Transverse colon (tissue), 4 donors: ENCODE data around the gene SSTR5. TPM values are rescaled to one million over a fixed set of nuclear protein-coding genes. Genes with fewer than 3 reads are reported as not detected.

Source experiments
- DNase-seq: peaks from one replicate; pipeline ENCODE4 v3.0.0-alpha.2; 2019
- H3K27ac ChIP-seq, 4 donors: fragments of 200-600 bp; sonication (generic); 2 replicates each; pipeline ENCODE4 v1.5.1; 2016 to 2018; ENCODE audit warnings: inconsistent platforms in 4 of 4
- H3K27me3 ChIP-seq: fragments of 200-600 bp; sonication (generic); 2 replicates; pipeline ENCODE4 v1.5.1; 2017; ENCODE audit warnings: inconsistent platforms
- H3K36me3 ChIP-seq, 4 donors: fragments of 200-600 bp; sonication (generic); 2 replicates each; pipeline ENCODE4 v1.5.1; 2017 to 2019; ENCODE audit warnings: inconsistent platforms in 4 of 4
- H3K4me1 ChIP-seq, 4 donors: fragments of 200-600 bp; sonication (generic); 2 replicates each; pipeline ENCODE4 v1.5.1; 2017 to 2020; ENCODE audit warnings: inconsistent platforms in 4 of 4
- H3K4me3 ChIP-seq, 4 donors: fragments of 200-600 bp; sonication (generic); 1 replicate in 1 of 4; 2 replicates in 3 of 4; pipeline versions ENCODE4 v1.5.1 to v1.6.1; 2017 to 2019; ENCODE audit warnings: inconsistent platforms in 4 of 4
- H3K9me3 ChIP-seq, 2 donors: fragments of 200-600 bp; sonication (generic); 2 replicates each; pipeline ENCODE4 v1.5.1; 2017 to 2019; ENCODE audit warnings: inconsistent platforms in 2 of 2
- EP300 ChIP-seq: sonication (generic); formaldehyde crosslinking; IDR thresholded peaks from one replicate; pipeline ENCODE4 v1.6.1; 2017; ENCODE audit warnings: antibody characterized with exemption, low read depth
- POLR2A ChIP-seq: fragments of 450-650 bp; IDR thresholded peaks from one replicate; pipeline ENCODE4 v1.6.1; 2016; ENCODE audit warnings: antibody characterized with exemption, mild to moderate bottlenecking, moderate library complexity
- POLR2AphosphoS5 ChIP-seq, 3 donors: sonication (generic); formaldehyde crosslinking; IDR thresholded peaks; one replicate each; pipeline ENCODE4 v1.6.1; 2016; ENCODE audit warnings: antibody characterized with exemption in 3 of 3
- WGBS, 2 donors: methylation state at CpG; one replicate each; pipeline ENCODE4 v1.1.5; 2018; ENCODE audit warnings: low coverage in 1 of 2; 5-methylcytosine and 5-hydroxymethylcytosine counted together
- in situ Hi-C, 4 donors: fragments of 200-750 bp; cut with MboI; loops; one replicate each; pipeline versions ENCODE4 v1.15.0 to v1.15.1; 2017; ENCODE audit warnings: low sequenced_read_pairs in 3 of 4, low pct_ligation_motif_present in 1 of 4, low pct_unique_long_range_greater_than_20kb in 1 of 4
- intact Hi-C: fragments of 100-400 bp; cut with DNase I; formaldehyde crosslinking; loops from one replicate; pipeline ENCODE4 v1.15.1; 2023; ENCODE audit warnings: low total_unique reads
- total RNA-seq, 4 donors: library from RNA; depleted of rRNA; stranded (reverse); fragments of >200 nt; gene quantifications; one replicate each; pipeline ENCODE4 v1.1.0, GENCODE V29; 2016
- TF ChIP-seq, protein P1 (sequence below), 5 experiments: fragments of 200-600 bp in 3 of 5; fragments of 450-650 bp in 2 of 5; sonication (generic) in 3 of 5; IDR thresholded peaks; 1 replicate in 2 of 5; 2 replicates in 3 of 5; pipeline ENCODE4 v1.5.1; 2016 to 2017; ENCODE audit warnings: antibody characterized with exemption in 5 of 5, inconsistent platforms in 3 of 5, mild to moderate bottlenecking in 2 of 5, moderate library complexity in 1 of 5

SSTR5 gene
- total RNA-seq, 4 donors from 2014 or later: not detected

- Histone ChIP-seq H3K4me1 (peaks cover 2 to 12% (median 7%) of the 10 kb centered on the region in 4 donors), H3K27ac (no peak overlapping the region), H3K27me3 (peaks cover 57% of the 10 kb centered on the region), H3K9me3 (no peaks in the 10 kb centered on the region), H3K36me3 (no peaks in the 10 kb centered on the region), H3K4me3 (no peak overlapping the region)
- TF ChIP-seq, protein P1, sequence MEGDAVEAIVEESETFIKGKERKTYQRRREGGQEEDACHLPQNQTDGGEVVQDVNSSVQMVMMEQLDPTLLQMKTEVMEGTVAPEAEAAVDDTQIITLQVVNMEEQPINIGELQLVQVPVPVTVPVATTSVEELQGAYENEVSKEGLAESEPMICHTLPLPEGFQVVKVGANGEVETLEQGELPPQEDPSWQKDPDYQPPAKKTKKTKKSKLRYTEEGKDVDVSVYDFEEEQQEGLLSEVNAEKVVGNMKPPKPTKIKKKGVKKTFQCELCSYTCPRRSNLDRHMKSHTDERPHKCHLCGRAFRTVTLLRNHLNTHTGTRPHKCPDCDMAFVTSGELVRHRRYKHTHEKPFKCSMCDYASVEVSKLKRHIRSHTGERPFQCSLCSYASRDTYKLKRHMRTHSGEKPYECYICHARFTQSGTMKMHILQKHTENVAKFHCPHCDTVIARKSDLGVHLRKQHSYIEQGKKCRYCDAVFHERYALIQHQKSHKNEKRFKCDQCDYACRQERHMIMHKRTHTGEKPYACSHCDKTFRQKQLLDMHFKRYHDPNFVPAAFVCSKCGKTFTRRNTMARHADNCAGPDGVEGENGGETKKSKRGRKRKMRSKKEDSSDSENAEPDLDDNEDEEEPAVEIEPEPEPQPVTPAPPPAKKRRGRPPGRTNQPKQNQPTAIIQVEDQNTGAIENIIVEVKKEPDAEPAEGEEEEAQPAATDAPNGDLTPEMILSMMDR (IDR thresholded peaks at IDR 0.05): no peak
- TF ChIP-seq POLR2A (no peak), POLR2AphosphoS5 (IDR thresholded peaks at IDR 0.05) (no peak), EP300 (no peak)
- intact Hi-C loops: no loop called here
- no peak for DNase-seq
- 42% methylated on average over 20 of the region's 29 CpGs; no CpG with 5 or more reads in 1 of the 2 donors for WGBS, 2 donors
- in situ Hi-C loops: no loop called here
These were observed 22.3 kb downstream of the SSTR5 start for GRCh38 chr16:1094601-1095449.

- Histone ChIP-seq H3K27ac (no peak overlapping the region), H3K36me3 (no peaks in the 10 kb centered on the region), H3K4me3 (no peak overlapping the region), H3K9me3 (no peaks in the 10 kb centered on the region), H3K4me1 (peaks cover 2 to 16% (median 7%) of the 10 kb centered on the region in 4 donors), H3K27me3 (peaks cover 61% of the 10 kb centered on the region)
- 27% methylated on average over 11 of the region's 16 CpGs; no CpG with 5 or more reads in 1 of the 2 donors for WGBS, 2 donors
- DNase-seq: no peak
- in situ Hi-C loops (no loop called here), intact Hi-C loops (no loop called here)
- TF ChIP-seq EP300: no peak
- TF ChIP-seq POLR2A: no peak
- TF ChIP-seq POLR2AphosphoS5 (IDR thresholded peaks at IDR 0.05): no peak
- TF ChIP-seq, protein P1 (IDR thresholded peaks at IDR 0.05): no peak
These were observed 23.1 kb downstream of the SSTR5 start for GRCh38 chr16:1095450-1096168.

DNA sequence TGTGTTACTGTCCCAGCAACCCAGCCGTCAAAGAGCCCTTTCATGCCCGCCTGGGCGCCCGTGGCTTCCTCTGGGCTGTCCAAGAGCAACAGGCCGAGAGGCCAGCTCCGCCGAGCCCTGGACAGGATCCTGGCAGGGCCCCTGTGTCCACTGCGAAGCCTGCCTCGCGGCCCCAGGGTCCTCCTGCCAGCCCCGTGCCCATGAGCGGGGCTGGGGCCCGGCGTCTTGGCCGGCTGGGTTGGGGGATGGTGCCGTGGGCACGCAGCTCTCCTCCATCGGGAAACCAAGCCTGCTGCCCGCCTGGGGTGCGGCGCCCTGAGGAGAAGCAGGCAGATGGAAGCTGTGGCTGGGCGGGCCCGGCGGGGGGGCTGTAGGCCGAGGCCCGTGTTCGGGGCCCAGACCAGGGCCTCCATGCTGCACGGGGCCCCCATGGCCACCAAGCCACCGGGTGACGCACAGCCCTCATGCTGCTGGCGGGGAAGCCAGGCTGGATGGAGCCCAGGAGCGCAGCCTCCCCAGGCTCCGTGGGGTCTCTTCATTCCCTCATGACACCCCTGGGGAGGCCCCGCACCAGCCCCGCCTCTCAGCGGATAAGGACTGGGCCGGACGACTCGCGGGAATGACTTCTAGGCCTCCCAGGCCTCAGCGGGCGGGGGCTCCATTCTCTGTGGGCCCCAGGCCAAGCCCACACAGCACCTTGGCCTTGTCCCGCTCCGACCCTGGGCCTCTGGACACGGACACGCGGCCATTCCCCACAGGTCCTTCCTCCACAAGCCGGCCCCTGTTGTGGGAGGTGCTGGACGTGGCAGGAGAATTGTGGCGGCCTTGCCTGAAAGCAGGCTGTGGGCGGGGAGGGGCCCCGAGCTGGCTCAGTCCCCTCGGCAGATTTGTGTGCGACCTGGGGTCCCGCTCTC, 23.9 kb downstream of the SSTR5 start, which contains the start of gene C1QTNF8:
Gene C1QTNF8, minus strand, starts transcription at position 76 of the 914 bp plus-strand sequence. CDS start 1,322 bp downstream, outside the sequence.
- H3K27me3 ChIP-seq: peaks cover 70% of the 10 kb centered on the region
- no peak for DNase-seq
- in situ Hi-C loops (no loop called here), intact Hi-C loops (no loop called here)
- peaks cover 0 to 16% (median 4%) of the 10 kb centered on the region in 4 donors for H3K4me1 ChIP-seq
- 56% methylated on average over 35 of the region's 55 CpGs; no CpG with 5 or more reads in 1 of the 2 donors for WGBS, 2 donors
- H3K9me3 ChIP-seq: no peaks in the 10 kb centered on the region
- no peaks in the 10 kb centered on the region for H3K36me3 ChIP-seq
- TF ChIP-seq EP300 (no peak), POLR2AphosphoS5 (IDR thresholded peaks at IDR 0.05) (no peak)
- no peak within 1 kb of the TSS for H3K4me3 ChIP-seq
- H3K27ac ChIP-seq: no peak within 1 kb of the TSS

DNA sequence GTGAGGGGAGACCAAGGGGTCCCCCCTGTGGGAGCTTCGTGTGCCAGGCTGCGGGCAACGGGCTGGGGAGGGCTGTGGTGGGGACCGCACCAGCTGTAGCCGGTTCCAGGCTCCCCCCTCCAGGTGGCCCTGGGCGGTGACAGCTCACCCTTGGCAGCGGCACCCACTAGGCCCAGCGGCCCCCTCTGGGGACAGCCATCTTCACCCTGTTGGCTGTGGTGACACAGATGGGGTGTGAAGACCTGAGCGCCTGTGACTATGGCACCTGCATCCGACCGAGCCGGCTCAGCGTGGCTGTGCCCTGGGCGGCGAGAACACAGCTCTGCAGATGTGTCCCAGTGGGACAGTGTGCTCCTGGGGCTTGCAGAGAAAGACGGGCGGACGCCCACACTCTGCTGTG, 24.6 kb downstream of the SSTR5 start:
- H3K4me1 ChIP-seq: peaks cover 0 to 16% (median 4%) of the 10 kb centered on the region in 4 donors
- H3K4me3 ChIP-seq: no peak overlapping the region
- intact Hi-C loops: no loop called here
- WGBS, 2 donors: 47% methylated on average over 17 of the region's 18 CpGs; no CpG with 5 or more reads in 1 of the 2 donors
- H3K9me3 ChIP-seq: no peaks in the 10 kb centered on the region
- H3K27me3 ChIP-seq: peaks cover 77% of the 10 kb centered on the region
- no peaks in the 10 kb centered on the region for H3K36me3 ChIP-seq
- no peak for DNase-seq
- H3K27ac ChIP-seq: no peak overlapping the region
- TF ChIP-seq, protein P1 (IDR thresholded peaks at IDR 0.05): no peak
- no peak for TF ChIP-seq EP300
- no peak for TF ChIP-seq POLR2AphosphoS5 (IDR thresholded peaks at IDR 0.05)
- TF ChIP-seq POLR2A: no peak
- in situ Hi-C loops: no loop called here
